Stimulated activated CD8-positive, alpha-beta memory T cell treated with anti-CD3 and anti-CD28 coated beads, Interleukin-4, amount 100 ng/mL, for 1 hour (primary cell): ENCODE data around the gene NACA2.
"Not testable (repeated sequence)": the region's sequence is repeated elsewhere in the genome, so short reads cannot be mapped to it uniquely, and the experiment has no call there.

Source experiments
- DNase-seq, 2 donors: peaks; one replicate each; pipeline ENCODE4 v3.0.0-alpha.2; 2020; ENCODE audit warnings: low read depth in 2 of 2, low spot score in 1 of 2

The NACA2 gene

DNA sequence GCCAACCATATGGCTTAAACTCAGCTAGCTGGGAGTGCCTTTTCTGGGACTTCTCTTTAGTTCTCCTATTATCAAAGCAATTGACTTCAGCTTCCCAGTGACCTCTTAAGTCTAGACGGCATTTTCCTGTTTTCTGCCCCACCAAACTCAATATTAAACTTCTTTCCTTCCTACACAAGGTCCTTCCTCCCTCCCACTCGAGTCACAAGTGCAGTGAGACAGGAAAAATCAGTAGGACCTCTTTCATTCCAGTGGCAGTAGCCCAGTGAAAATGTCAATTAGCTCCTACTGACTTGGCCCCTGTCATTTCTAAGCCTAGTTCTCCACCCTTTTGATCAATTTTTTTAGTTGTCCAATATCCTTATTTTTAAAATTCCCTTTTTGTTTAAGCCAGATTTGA, 9.6 kb upstream of the NACA2 start:
- DNase-seq = no peak

DNA sequence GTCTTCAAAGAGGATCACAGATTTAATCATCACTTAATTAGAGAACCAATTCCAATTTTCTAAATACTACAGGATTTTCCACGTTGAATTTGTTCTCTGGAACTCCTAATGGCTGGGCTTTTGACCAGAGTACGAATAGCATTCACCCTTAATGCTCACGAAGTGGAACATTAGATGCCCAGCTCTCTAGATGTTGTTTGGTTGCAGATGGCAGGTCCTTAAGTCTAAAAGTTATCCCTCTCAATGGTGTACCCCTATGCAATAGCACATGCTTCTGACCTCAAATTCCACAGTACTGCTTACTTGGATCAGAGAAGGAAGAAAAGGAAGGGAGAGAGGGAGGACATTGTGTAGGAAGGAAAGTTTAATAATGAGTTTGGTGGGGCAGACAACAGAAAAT, 8.6 kb upstream of the NACA2 start:
- DNase-seq = no peak

DNA sequence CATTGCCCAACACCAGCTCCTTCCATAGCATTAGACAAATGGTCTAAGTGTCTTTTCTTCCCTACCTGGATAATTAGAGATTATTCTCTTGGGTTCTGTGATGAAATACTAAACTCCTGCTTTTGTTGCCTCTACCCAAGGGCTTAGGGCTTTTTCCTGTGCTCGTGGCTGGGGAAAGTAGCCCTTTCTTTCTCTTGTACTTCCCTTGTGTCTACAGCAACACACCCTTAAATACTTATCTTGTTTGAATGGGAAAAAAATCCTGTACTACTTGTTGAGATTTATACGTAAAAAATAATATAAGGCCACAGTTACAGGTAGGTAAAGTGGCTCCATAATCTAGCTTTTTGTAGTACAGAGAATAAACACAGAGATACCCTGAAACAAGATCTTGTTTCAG, 7.0 kb upstream of the NACA2 start:
- no peak for DNase-seq

DNA sequence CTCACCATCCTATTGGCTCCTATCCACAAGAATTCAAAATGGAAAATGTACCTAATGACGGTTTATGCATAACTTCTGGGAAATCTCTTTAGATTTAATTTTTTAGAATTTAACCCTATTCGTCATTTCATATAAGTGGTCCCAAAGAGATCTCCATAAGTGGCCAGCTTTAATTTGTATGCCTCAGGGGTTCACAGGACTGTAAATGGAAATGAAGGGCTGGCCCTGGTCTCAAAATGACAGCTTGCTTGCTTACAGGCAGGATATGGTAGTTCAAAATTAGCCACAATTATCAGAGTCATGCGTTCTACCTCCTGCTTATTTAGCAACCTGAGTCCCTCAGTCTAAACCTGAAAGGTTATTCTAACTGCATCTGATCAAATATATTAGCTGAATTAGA, 6.6 kb upstream of the NACA2 start:
- DNase-seq = no peak

DNA sequence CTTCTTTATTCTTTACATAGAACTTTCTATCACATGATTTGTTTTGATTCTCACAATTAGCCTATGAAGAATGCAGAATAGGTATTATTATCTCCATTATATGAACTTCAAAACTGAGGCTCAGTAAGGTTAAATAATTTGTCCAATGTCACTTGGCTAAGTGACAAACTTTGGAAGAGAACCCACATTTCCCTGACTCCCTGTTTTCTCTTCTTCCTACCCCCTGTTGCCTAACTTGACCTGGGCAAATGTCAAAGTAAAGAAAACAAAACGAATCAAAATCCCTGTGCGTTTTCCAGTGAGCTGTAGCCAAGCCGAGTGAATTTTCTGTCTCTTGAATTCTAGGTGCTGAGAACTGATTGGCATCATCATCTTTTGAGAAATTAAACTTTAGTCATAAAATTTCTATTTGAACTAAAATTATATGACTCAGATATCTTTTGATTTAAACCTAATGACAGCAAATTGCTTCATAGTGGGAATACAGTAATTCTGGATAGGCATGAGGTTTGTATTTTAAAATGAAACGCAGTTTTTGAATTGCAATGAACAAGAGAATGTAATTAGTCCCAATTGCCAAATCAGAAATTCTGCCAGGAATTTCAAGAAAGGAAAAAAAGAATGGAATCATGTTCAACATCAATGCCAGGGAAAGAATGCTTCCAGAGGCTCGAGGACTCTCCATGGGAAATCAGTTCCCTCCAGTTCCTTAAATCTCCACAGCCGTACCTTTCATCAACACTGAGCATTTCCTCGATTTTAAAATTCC, 4.6 kb upstream of the NACA2 start:
- DNase-seq = no peak

DNA sequence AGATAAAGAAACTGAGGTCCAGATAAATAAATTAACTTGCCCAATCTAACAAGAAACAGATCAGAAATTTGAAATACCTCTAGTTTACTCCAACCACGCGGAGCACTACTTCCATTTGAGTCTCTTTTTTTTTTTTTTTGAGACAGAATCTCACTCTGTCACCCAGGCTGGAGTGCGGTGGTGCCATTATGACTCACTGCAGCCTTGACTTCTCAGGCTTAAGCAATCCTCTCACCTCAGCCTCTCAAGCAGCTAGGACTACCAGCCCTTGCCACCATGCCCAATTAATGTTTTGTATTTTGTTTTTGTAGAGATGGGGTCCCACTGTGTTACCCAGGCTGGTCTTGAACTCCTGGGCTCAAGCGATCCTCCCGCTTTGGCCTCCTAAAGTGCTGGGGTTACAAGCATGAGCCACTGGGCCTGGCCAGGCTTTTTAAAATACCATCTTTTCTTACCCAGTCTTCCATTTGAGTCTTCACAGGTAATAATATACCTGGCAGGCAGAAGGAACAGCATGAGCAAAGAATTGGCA, 3.3 kb upstream of the NACA2 start:
- DNase-seq = no peak

DNA sequence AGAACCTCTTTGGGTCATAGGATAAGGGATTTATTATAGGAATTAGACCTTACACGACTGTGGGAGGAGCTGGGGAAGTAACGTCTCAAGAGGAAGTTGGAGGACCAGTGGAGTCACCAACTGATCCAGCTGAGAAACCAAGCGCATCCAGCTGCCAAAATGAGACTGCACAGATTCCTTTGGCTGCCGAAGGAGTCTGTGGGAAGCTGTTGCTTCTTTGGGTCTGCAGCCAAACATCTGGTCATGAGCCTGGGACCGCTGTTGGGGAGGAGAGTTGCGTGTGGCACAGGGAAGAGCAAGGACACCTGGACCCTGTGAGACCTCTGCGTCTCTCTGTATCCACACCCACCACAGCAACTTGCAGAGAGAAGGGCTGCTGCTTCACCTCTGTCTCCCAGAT, 2.4 kb upstream of the NACA2 start:
- no peak for DNase-seq

DNA sequence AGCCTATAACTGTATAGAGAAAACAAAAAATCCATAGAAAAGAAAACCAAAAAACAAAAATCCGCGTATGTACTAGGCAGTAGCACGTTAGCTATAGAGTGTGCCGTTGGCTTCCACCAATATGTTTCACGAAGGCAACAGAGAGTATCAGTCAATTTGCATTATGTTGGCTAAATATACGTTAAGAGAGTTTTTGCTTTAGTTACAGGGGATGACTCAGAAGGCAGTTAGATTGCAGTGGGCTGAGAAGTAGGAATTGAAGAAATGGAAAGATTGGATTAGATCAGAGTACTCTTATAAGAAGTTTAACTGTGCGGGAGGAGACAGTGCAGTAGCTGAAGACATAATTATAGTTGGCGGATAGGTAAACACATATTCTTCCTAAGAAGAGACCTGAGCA, 911 bp upstream of the NACA2 start:
- no peak for DNase-seq

DNA sequence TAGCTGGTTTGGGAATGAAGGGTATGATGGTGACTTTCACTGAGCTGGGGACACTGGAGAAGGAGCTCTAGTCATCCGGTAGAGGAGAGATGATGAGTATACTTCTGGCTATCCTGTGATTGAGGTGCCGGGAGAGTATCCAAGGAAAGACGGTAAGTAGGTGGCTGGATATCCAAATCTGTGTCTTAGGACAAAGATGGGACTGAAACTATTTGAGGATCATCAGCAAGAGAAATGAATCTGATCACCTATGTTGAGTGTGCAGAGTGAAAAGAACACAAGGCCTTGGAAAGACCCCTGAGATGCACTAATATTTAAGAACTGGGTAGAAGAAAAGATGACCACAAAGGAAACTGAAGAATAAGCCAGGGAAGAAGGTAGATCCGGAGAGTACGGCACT, 1.0 kb downstream of the NACA2 start:
- DNase-seq = no peak

DNA sequence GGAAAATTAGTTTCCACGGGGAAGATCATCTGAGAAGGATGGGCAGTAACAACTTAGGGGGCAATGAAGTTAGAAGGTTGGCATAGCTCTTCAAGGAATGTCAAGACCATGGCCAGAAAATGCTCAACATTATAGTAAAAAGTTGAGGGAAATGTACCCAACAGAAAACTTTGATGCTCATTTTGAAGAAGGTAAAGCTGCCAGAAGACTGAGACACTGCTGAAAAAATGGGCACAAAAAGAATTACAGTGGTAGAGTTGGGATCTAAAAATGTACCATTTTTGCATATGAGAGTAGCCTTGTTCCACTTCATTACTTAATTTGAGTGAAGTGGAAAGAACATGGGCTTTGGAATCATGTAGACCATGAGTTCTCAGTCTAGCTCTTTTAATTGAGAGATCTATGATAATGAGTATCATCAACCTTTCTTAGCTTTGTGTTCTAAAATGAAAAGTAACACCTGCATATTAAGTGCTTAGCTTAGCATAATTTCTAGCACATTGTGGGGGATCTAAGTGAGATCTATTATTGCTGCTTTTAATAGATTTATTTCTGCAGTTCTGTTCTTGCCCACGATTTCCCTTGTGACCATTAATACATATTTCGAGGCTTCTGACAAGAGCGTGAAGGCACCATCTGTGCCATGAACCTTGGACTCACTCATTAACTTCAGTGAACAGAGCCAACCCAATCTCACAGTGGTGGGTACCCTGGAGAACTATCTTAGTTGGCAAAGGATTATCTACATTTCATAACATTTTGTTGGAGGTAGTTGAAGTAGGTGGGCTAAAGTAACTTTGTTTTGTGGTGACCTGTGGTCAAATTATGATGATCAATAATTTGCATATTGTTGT, 3.0 kb downstream of the NACA2 start:
- no peak for DNase-seq

DNA sequence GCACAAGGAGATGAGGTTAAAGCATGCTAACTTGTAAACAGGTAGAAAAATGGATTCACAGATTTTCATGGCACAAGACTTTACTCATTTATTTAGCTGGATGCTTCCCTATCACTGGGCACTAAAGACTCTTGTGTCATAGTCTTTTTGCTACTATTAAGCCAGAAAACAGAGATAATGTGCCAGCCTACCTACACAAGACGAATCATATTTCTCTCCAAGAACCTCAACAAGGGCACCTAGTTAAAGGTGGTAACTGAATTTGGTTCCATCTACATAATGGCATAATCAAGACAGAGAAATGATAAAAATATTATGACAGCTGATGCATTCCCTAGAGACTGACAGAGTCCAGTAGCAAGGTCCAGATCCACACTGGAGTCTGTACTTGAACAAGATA, 3.8 kb downstream of the NACA2 start:
- DNase-seq = no peak

DNA sequence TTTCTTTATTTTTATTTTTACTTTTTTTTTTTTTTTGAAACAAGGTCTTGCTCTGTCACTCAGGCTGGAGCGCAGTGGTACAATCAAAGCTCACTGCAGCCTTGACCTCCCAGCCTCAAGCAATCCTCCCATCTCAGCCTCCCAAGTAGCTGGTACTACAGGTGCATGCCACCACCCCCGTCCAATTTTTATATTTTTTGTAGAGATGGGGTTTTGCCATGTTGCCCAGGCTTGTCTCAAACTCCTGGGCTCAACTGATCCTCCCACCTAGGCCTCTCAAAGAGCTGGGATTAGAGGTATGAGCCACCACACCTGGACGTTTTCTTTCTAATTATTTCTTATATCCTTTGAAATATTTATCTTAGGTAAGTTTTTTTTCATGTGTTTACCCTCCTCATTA, 4.4 kb downstream of the NACA2 start:
- not testable (repeated sequence) for DNase-seq

DNA sequence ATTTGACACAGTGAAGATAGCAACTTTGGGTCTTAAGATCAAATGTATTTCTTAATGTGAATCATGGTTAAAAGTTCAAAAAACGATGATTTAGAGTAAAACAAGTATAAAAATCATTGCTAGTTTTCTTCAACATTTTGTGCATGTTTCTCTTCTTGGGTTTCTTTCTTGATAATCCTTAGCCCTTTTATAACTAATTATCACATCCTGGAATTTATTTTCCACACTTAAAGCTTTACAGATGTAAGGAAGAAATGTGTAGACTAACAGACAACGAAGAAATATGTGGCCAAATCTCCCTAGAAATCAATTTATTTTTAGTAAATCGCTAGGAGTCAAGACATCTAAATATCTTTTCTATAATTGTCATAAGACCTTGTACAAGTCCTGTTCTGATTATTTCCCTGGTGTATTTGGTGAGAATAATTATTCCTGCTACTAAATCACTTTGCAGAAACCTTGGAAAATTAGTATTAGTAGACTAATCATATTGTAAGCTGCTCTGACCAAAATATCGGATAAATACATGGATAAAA, 4.9 kb downstream of the NACA2 start:
- no peak for DNase-seq

DNA sequence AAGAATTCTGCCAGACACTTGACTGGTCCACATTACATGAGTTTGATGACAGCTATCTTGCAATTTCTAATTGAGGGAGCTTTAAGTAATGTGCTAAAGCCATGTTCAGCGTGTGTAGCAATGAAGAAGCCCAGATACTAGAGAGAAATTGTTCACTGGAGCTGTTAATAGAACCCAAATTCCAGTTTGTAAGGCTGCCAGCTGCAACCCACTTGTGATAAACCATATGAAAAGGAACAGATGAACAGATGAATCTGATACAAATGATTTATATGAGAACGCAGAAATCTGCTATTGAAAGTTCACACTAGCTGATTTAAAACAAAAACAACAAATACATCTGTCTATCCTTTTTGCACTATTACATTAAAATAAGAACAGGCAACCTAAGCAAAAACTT, 6.2 kb downstream of the NACA2 start:
- DNase-seq = no peak

DNA sequence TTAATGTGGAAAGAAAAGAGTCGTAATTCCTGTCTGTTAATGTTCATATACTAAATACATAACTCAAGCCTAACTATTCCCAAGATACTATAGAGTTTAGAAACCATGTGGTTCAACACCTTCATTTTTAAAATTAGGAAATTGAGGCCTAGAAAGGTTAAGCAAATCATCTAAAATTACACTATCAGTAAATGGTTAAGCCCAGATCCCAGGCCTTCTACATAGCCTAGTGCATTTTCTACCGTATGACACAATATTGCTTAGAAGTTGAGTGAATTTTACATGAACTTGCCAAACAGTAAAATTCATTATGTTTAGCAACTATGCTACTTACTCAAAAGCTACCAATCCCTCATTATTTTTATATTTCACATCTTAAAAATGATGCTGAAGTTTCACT, 6.8 kb downstream of the NACA2 start:
- no peak for DNase-seq

DNA sequence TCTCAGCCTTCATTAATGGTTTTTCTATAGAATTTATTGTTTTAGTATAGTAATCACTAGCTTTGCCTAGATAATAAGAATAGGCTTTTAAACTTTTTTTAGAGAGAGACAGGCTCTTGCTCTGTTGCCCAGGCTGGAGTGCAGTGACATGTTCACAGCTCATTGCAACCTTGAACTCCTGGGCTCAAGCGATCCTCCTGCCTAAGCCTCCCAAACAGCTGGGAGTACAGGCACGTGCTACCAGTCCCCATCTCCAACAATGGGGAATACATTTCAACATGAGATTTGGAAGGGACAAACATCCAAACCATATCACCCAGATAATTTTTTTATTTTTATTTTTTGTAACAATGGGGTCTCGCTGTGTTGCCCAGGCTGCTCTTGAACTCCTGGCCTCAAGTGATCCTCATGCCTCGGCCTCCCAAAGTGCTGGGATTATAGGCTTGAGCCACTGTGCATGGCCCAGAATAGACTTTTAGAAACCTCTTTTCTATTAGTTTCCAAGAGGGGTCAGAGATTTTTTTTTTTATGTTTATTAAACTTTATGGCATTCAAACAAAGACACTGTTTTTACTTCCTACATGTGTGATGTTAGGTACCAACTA, 7.3 kb downstream of the NACA2 start:
- no peak for DNase-seq

DNA sequence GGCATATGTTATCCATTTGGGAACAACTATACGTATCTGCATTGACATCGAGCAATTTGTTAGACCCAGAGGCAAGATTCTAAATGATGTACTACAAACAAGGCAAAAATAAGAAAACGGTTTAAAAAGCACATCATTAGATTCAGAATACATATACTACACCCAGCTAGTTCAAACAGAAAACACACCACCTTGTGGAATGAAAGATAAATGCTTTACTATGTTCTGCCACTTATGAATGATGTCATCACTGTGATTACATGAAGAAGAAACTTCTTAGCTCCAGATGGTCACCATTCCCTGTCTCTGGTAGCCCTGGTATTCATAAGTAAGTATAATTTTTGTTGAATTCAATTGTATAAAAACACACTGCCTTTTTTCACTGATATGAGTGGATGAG, 7.8 kb downstream of the NACA2 start:
- no peak for DNase-seq

DNA sequence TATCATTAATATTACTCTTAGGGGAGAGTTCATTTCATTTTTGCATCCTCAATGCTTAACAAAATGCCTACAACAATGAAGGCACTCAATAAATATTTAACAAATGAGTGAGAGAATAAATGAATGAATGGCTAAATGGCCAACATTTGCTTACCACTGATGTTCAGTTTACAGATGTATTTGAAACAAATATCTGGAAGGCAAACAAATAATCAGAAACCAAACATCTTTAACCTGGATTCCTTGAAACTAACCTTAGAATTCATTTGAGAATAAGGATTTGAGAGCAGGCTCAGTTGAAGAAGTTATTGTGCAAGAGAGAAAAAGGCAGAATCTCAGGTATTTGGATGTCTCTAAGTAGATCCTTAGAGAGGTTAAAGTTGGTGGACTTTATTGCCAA, 8.4 kb downstream of the NACA2 start:
- no peak for DNase-seq

DNA sequence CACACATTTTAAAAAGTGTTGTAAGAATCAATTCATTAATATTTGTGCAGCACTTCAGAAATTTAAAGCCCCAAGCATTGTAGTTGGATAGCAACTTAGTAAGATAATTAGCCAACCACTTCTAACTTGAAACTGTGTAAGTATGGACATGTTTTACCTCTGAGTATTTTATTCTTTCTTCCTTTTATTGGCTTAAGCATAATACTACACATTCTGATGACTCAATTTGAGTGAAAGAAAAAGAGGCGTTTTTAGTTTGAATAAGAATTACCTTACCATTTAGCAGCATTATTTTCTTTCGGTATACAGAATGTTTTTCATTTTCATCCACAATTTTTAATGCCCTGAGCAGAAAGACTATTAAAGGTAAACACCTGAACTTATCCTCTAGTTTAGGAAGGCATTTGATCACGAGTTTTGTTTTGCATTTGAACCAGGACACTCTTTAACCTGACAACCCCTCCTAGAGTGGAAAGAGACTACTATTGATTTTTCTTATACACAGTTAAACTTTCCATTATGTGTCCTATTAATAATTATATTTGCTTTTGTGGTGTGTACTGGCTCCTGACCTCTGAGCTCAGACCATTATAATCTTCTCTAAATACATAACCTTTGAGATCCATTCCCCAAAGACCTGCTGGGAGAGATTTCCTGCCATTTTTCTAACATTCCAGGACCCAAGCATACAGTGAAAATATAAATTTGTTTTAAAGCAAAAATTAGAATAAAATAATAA, 9.2 kb downstream of the NACA2 start:
- no peak for DNase-seq

DNA sequence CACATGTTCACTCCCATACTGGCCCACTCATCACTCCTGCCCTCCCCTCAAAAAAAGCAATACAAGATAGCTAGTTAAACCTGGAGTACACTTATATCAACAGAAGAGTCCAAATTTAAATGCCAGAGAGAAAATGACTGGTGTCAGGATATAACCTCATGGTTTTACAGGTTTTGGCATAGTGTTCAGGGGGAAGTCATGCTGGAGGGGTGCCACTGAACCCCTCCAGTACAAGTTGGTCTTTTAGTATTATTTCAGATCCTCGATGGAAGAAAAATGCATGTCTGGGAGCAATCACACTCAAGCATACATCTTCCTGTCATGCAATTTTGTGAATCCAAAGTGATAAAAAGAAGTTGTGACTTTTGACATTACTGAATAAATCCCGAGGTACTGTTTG, 10.5 kb downstream of the NACA2 start:
- DNase-seq = no peak

DNA sequence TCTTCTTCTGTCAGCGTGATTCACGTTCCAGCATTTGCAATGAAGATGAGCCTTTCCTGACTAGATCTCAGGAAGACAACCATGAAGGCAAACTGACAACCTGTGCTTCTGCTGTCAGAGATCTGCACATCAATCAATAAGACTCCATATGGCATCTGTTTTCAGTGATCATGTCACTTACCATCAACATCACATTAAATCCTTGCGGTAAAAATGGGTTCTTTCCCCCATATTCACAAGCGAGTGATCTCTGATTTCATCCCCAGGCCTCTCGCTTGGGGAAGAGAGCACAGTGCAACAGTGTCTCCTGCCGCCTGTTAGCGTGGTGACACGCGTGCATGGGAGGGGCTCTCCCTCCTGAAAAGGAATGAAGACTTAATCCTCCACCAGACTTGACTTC, 11.1 kb downstream of the NACA2 start:
- DNase-seq = no peak
